Large intestine (tissue), 3 donors: Measurements from ENCODE around the gene MYH9. TPM values are rescaled to one million over a fixed set of nuclear protein-coding genes. Genes with fewer than 3 reads are reported as not detected.
A peak's percentile ranks its signal among the peaks of the same experiment; 100 is the strongest.

ENCODE experiments used
- DNase-seq, 2 donors: peaks; one replicate each; pipeline versions ENCODE4 v3.0.0 to v3.0.0-alpha.2; 2013
- H3K27ac ChIP-seq: one replicate; pipeline ENCODE4 v1.5.1; 2013; ENCODE audit warnings: low read length
- H3K27me3 ChIP-seq: 2 replicates; pipeline ENCODE4 v1.6.1; 2013; ENCODE audit warnings: low read length; ENCODE audit not compliant: control insufficient read depth, insufficient read depth
- H3K36me3 ChIP-seq: 2 replicates; pipeline ENCODE4 v1.6.1; 2013; ENCODE audit warnings: low read length; ENCODE audit not compliant: control insufficient read depth, insufficient read depth
- H3K4me1 ChIP-seq: one replicate; pipeline ENCODE4 v1.6.1; 2013; ENCODE audit warnings: low read length; ENCODE audit not compliant: control insufficient read depth, insufficient read depth
- H3K4me3 ChIP-seq: one replicate; pipeline ENCODE4 v1.5.1; 2013; ENCODE audit warnings: low read length
- H3K9me3 ChIP-seq: one replicate; pipeline ENCODE4 v1.6.1; 2013; ENCODE audit warnings: mild to moderate bottlenecking, low read depth, low read length, moderate library complexity; ENCODE audit not compliant: control insufficient read depth
- WGBS: methylation state at CpG from one replicate; pipeline ENCODE4 v1.1.5; 2013; ENCODE audit warnings: low lambda C conversion rate; ENCODE audit not compliant: insufficient coverage; 5-methylcytosine and 5-hydroxymethylcytosine counted together
- polyA plus RNA-seq: library from polyadenylated mRNA; unstranded; fragments of 120-200 nt; gene quantifications from one replicate; pipeline ENCODE4 v1.2.1, GENCODE V29; 2013

The MYH9 gene
- polyA plus RNA-seq, 1 donor: 191 TPM

DNA sequence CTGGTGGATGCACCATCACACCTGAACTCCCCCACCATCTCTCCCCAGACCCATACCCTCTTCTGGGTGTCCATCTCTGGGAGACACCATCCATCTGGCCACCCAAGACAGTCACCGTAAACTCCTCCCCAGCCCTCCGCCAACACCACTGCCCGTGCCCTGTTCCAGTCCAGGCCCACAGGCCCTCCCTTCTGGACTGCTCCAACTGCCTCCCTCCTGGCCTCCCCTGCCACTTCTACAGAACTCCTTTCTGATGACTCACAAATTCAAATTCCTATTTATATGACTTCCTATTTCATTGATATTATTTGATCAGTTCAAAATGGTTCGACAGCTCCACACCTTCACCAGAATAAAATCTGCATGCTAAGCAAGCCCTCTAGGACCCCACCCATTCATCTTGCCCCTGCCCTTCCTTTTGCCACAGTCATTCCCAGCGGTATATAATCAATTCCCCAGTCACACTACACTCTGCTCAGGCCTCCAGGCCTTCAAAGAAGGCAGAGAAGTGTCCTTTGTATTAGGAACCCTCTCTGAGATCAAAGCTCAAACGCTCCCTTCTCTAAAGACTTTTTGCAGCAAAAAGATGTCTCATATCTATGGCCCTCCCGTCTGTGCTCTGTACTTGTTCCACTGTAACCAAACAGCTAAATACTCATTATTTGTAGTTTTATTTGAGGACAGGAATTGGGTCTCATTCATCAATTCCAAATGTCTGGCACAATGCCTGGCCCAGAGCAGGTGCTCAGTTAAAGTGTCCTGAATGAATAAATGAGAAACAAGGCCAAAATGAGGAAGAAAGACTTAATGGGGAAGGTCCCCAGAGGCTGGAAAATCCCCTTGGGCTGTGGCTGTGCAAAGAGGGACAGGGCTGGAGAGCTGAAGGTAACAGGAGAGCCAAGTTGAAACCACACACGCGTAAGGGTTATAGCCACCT, 29.0 kb downstream of the MYH9 start:
- Histone ChIP-seq H3K36me3 (peaks cover 15% of the 10 kb centered on the region), H3K9me3 (no peaks in the 10 kb centered on the region), H3K4me1 (peaks cover 56% of the 10 kb centered on the region), H3K27ac (peak overlapping the region; percentile 20), H3K27me3 (no peaks in the 10 kb centered on the region), H3K4me3 (no peak overlapping the region)
- DNase-seq: no peak
- WGBS: 67% methylated on average over 1 of the region's 9 CpGs

DNA sequence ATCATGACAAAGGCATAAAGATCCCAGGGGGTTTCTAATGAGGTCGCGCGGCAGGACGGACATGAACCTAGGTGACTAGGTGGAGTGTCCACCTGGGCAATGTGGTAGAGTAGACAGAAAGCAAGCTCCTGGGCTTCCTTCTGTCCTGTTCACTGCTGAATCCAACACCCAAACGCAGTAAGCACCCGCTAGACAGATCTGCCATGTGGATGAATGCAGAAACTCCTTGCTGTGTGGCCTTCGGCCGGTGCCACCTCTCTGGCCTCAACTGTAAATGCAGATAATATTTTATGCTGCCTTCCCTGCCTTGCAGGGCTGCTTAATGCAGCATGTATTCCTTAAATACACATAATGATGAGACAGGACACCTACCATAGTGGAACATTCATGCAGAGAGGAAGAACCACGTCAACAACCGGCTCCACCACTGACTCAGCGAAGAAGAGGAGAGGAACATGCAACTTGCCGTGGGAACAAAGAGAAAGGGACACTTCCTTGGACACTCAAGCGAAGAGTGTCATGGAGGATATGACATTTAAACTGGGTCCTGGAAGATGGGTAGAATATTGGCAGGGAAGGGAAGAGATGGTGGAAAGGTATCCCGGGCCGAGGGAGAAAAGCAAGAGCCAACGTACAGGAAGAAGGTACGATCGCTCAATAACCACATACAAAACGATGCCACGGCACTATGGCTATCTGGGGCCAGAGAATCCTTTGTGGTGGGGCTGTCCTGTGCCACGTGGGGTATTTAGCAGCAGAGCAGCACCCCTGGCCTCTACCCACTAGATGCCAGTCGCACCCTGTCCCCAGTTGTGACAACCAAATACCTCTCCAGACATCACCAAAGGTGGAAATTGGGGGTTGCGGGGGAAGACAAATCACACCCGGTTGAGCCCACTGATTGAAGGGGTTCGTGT, 30.8 kb downstream of the MYH9 start:
- no peak overlapping the region for H3K27ac ChIP-seq
- H3K36me3 ChIP-seq: peaks cover 15% of the 10 kb centered on the region
- 96% methylated on average over 4 of the region's 25 CpGs for WGBS
- no peak overlapping the region for H3K4me3 ChIP-seq
- H3K27me3 ChIP-seq: no peaks in the 10 kb centered on the region
- H3K4me1 ChIP-seq: peaks cover 51% of the 10 kb centered on the region
- H3K9me3 ChIP-seq: no peaks in the 10 kb centered on the region
- no peak for DNase-seq

DNA sequence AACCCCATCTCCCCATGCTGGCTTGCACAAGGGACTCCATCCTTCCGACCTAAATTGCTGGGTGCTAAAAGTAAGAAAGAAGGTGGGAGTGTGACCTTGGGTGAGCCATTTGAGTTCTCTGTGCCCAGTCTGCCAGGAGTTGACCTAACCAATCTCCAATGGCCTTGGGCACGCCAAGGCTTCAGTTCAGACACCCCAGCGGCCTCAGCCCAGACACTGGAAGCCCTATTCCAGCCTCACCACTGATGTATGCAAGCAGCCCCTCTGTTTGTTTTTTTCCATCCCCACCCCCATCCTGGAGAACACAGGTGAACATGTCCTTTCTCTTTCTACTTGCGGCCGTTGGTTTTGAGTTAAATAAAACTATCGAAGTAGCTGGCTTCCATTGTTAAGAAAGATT, 31.9 kb downstream of the MYH9 start:
- H3K4me3 ChIP-seq: no peak overlapping the region
- no peaks in the 10 kb centered on the region for H3K27me3 ChIP-seq
- H3K9me3 ChIP-seq: no peaks in the 10 kb centered on the region
- H3K27ac ChIP-seq: peak overlapping the region; percentile 48
- H3K4me1 ChIP-seq: peaks cover 51% of the 10 kb centered on the region
- 80% methylated on average over 1 of the region's 6 CpGs for WGBS
- no peak for DNase-seq
- peaks cover 15% of the 10 kb centered on the region for H3K36me3 ChIP-seq

DNA sequence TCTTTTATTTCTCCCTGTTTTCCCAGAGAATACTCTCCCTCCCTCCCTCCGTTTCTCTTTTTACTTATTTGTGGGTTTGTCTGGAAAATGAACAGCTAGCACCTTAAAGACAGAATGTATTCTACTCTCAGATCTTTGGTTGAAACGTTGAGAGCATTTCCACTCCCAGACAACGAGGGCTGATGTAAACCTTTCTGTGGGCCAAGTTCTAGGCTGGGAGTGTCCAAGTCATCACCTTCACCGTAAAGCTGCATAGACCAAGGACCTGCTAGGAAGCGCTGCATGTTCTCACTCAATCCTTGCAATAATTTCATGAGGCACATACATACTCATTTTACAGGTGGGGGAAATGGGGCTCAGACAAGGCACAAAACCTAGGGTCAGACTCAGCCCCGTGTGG, 32.4 kb downstream of the MYH9 start:
- Histone ChIP-seq H3K36me3 (peaks cover 15% of the 10 kb centered on the region), H3K27me3 (no peaks in the 10 kb centered on the region), H3K4me1 (peaks cover 46% of the 10 kb centered on the region), H3K9me3 (no peaks in the 10 kb centered on the region), H3K4me3 (no peak overlapping the region), H3K27ac (peak overlapping the region; percentile 48)
- DNase-seq: no peak
- WGBS: 67% methylated on average over 1 of the region's 6 CpGs

DNA sequence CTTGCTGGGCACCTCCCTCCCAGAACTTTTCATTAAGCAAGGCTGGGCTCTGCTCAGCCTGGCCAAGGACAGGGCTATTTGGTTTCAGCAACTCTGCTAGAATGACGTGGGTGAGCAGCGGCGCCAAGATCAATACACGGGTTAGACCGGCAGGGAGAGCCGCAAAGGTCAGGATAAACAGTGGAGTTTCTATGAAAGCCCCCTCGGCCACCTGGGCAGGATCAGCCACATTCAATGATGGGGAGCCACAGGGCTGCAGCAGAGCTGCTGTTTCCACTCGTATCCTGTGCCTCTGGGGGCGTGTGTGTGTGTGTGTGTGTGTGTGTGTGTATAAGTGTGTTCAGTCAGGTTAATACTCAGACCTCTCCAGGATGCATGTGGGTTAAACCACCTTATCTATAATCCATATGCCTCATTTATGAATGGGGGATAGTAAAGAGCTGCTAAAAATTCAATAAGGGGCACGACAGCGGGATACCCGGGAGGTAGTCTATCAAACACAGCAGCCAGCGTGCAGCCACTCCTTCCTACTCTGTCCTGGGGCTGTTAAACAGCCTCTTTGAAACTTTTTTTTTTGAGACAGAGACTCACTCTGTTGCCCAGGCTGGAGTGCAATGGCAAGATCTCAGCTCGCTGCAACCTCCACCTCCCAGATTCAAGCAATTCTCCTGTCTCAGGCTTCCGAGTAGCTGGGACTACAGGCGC, 34.8 kb downstream of the MYH9 start:
- Histone ChIP-seq H3K9me3 (no peaks in the 10 kb centered on the region), H3K27ac (peak overlapping the region; percentile 11), H3K4me3 (no peak overlapping the region), H3K4me1 (peaks cover 30% of the 10 kb centered on the region), H3K27me3 (no peaks in the 10 kb centered on the region), H3K36me3 (peaks cover 18% of the 10 kb centered on the region)
- 41% methylated on average over 3 of the region's 16 CpGs for WGBS
- DNase-seq: no peak

DNA sequence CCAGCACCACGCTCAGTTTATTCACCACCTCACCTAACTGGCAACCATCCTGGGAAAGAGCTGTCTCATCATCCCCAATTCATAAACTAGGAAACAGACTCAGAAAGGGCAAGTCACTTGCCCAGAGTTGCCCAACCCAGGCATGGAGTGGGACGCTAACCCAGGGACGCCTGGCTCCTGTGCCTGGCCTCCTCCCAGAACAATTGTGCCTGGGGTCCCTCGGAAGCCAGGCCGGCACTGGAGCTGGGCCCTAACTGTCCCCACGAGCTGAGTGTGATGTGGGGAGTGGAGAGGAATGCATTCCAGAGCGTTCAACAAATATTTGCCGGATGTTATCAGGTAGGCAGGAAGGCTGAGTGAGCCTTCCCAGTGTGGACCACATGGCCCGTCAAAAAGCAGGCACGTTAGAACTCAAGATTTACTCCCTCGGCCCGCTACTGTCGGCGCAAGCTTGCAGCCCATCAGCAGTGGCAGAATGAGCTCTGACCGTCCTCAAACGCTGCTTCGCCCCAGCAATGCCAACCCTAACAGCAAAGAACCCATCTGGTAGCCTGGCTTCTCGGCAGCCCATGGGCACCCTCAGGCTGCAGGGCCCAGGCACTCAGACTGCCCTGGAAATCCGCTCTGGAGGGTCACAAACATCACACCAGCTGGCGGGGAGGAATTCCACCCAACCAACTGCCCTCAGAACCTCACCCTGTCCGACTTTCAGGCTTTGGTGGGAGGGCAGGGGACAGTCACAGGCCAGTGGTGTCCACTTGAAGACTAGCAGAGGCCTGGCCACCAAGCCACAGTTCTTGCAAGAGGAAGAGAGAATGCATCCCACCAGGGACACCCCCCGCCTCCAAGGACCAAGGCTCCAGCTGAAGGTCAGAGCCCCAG, 35.6 kb downstream of the MYH9 start:
- Histone ChIP-seq H3K27me3 (no peaks in the 10 kb centered on the region), H3K4me1 (peaks cover 30% of the 10 kb centered on the region), H3K36me3 (peaks cover 19% of the 10 kb centered on the region), H3K27ac (peak overlapping the region; percentile 43), H3K4me3 (no peak overlapping the region), H3K9me3 (no peaks in the 10 kb centered on the region)
- WGBS: no CpG with 5 or more reads among the region's 22 CpGs
- no peak for DNase-seq

DNA sequence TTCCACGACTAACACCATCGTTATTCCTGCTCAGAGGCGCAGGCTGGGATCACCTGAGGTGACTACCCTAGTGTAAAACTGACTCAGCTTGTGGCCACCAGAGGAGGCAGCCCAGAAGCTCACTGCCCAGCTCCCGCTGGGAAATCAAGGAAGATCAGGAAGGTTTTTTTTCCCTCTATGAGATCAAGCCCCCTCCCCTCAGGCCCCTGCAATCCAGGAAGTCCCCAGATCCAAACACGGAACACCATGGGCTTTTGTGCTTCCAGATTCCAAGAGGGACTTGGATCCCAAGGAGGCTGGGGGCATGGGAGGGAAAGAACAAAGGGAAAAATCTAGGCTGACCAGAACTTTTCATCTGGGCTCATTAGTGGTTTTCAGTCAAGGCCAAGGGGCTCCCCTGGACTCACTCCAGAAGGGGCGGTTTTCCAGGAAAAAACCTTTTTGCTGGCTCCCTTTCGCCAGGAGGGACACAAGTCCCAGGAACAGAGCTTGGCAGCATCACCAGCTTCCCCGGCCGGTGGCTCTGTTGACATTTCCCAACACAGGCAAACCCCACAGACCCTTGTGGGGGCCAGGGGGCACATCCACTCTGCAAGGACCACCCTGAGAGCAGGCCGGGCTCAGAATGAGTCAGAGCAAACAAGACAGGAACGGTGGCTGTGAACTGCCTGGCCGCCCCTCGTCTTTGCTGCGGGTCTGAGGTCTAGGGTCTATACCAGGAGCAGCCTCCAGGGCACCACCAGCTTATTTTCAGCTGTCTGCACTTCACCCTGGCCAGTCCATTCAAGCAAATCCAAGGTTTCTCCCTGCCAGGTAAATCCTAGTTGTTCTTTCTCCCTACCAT, 36.8 kb downstream of the MYH9 start:
- H3K27me3 ChIP-seq: no peaks in the 10 kb centered on the region
- H3K27ac ChIP-seq: peak overlapping the region; percentile 43
- peaks cover 25% of the 10 kb centered on the region for H3K36me3 ChIP-seq
- no peak overlapping the region for H3K4me3 ChIP-seq
- DNase-seq: no peak
- no peaks in the 10 kb centered on the region for H3K9me3 ChIP-seq
- peaks cover 24% of the 10 kb centered on the region for H3K4me1 ChIP-seq
- WGBS: no CpG with 5 or more reads among the region's 14 CpGs

DNA sequence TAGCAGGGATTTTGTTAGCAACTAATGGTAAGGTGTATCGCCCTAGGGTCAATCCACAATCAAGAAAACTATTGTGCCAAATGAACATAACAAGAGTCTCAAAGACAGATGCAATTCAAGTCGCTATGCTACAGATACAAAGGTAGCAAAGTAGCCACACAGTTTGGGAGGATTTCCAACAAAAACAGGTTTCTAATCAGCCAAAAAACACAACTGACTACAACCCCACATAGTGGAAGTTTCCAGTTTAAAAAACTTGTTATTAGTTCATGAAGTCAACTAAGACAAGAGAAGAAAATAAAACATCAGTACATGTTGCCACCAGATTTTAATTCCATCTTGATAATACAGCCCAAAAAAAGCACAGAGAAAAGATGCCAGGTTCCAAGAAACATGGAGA, 38.0 kb downstream of the MYH9 start:
- H3K36me3 ChIP-seq: peaks cover 35% of the 10 kb centered on the region
- no peak overlapping the region for H3K27ac ChIP-seq
- no peak for DNase-seq
- no peaks in the 10 kb centered on the region for H3K9me3 ChIP-seq
- H3K4me1 ChIP-seq: peaks cover 24% of the 10 kb centered on the region
- H3K27me3 ChIP-seq: no peaks in the 10 kb centered on the region
- WGBS: 86% methylated on average over 1 of the region's 2 CpGs
- no peak overlapping the region for H3K4me3 ChIP-seq

DNA sequence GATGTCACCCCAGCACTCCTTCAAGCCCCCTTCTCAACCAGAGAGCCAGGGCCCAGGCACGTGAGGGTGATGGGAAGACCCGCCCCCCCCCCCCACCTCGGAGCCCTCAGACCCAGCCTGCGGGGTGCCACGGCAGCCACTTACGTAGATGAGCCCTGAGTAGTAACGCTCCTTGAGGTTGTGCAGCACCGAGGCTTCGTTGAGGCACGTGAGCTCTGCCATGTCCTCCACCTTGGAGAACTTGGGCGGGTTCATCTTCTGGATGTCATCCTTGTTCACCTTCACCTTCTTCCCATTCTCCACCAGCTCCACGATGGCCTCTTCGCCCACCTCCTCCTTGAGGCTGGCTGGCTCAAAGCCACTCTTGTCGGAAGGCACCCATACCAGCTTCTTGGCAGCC, 39.0 kb downstream of the MYH9 start:
- Histone ChIP-seq H3K36me3 (peaks cover 44% of the 10 kb centered on the region), H3K27ac (no peak overlapping the region), H3K4me1 (peaks cover 24% of the 10 kb centered on the region), H3K4me3 (no peak overlapping the region), H3K27me3 (no peaks in the 10 kb centered on the region), H3K9me3 (peaks cover 3% of the 10 kb centered on the region)
- no peak for DNase-seq
- no CpG with 5 or more reads among the region's 14 CpGs for WGBS
